Esophagus (tissue), 2 donors: ENCODE results near the gene CPM. TPM values are rescaled to one million over a fixed set of nuclear protein-coding genes. Genes with fewer than 3 reads are reported as not detected.

ENCODE experiments used
- H3K27ac ChIP-seq, 2 donors: one replicate each; pipeline ENCODE4 v1.5.1; 2013; ENCODE audit warnings: low read depth in 2 of 2, mild to moderate bottlenecking in 2 of 2, inconsistent platforms in 1 of 2, low read length in 1 of 2, moderate library complexity in 1 of 2
- H3K27me3 ChIP-seq, 2 donors: one replicate each; pipeline ENCODE4 v1.6.1; 2013; ENCODE audit warnings: low read length in 2 of 2, control low read depth in 1 of 2, mild to moderate bottlenecking in 1 of 2; ENCODE audit not compliant: insufficient read depth in 2 of 2, control insufficient read depth in 1 of 2
- H3K36me3 ChIP-seq, 2 donors: one replicate each; pipeline ENCODE4 v1.6.1; 2013; ENCODE audit warnings: low read length in 1 of 2; ENCODE audit not compliant: control insufficient read depth in 2 of 2, insufficient read depth in 2 of 2
- H3K4me1 ChIP-seq, 2 donors: one replicate each; pipeline ENCODE4 v1.6.1; 2013; ENCODE audit warnings: low read length in 1 of 2; ENCODE audit not compliant: control insufficient read depth in 2 of 2, insufficient read depth in 2 of 2
- H3K4me3 ChIP-seq, 2 donors: one replicate each; pipeline ENCODE4 v1.5.1; 2013; ENCODE audit warnings: low read length in 2 of 2, mild to moderate bottlenecking in 2 of 2, low read depth in 1 of 2, moderate library complexity in 1 of 2
- H3K9me3 ChIP-seq, 2 donors: one replicate each; pipeline ENCODE4 v1.6.1; 2013; ENCODE audit warnings: mild to moderate bottlenecking in 2 of 2, low read depth in 1 of 2, low read length in 1 of 2, moderate library complexity in 1 of 2; ENCODE audit not compliant: control insufficient read depth in 2 of 2, insufficient read depth in 1 of 2
- WGBS, 2 donors: extraction: QIAGEN DNeasy Blood & Tissue Kit; methylation state at CpG; one replicate each; pipeline ENCODE4 v1.1.7; 2013; 5-methylcytosine and 5-hydroxymethylcytosine counted together
- polyA plus RNA-seq, 2 donors: library from polyadenylated mRNA; stranded (reverse); fragments of 200-250 nt; gene quantifications; one replicate each; pipeline ENCODE4 v1.2.3, GENCODE V29; 2013
- donor health status: healthy with polysubstance abuse.
- donor health status: Bipolar disorder and iron deficiency.

CPM gene
- polyA plus RNA-seq, 2 donors = 1.8 to 4.1 TPM

DNA sequence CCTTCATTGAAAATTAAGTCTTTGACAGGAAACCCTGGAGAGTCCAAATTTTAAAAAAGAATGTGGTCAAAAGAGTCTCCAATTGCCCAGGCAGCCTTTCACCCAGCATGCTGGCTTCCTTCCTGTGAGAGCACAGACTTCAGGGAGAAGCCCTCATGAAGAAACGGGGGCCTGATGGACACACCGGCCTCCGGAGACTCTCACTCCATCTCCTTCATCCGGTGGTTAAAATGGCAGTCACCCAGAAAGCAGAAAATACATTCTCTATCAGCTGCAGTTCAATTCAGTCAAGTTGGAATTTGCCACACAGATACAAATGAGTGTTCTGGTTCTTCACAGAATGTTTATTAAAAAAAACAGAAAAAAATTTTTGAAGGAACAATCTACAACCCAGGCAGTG, 56.5 kb downstream of the CPM start:
- no peak overlapping the region for H3K4me3 ChIP-seq
- H3K4me1 ChIP-seq = no peaks in the 10 kb centered on the region
- peaks cover 0 to 2% of the 10 kb centered on the region in 2 donors for H3K9me3 ChIP-seq
- H3K27ac ChIP-seq = no peak overlapping the region
- WGBS, 2 donors = 41 to 47% methylated on average over 4 of the region's 4 CpGs
- no peaks in the 10 kb centered on the region for H3K27me3 ChIP-seq
- H3K36me3 ChIP-seq = no peaks in the 10 kb centered on the region

GRCh38 chr12:68873316-68873715, 59.7 kb downstream of the CPM start:
- Histone ChIP-seq H3K4me1 (no peaks in the 10 kb centered on the region), H3K27me3 (no peaks in the 10 kb centered on the region), H3K36me3 (no peaks in the 10 kb centered on the region), H3K4me3 (no peak overlapping the region), H3K9me3 (no peaks in the 10 kb centered on the region), H3K27ac (no peak overlapping the region)
- 94 to 99% methylated on average over 4 of the region's 4 CpGs for WGBS, 2 donors

DNA sequence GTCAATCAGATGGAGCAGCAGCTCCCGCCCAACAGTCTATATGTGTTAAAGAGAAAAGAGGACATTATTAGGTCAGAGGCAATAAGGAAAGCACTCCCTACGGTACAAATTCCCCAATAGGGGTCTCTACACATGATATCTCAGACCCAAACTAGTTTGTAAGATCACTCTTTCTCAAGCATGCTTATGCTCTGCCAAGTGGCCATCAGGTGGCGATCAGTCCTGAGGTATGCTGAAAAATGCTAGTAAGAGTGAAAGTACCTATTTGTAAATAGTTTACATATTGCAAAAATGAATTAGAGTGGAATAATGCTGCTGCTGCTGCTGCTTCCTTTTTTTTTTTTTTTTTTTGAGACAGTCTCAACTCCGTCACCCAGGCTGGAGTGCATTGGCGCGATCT, 61.0 kb downstream of the CPM start:
- no peaks in the 10 kb centered on the region for H3K36me3 ChIP-seq
- H3K27ac ChIP-seq = no peak overlapping the region
- H3K4me3 ChIP-seq = no peak overlapping the region
- no peaks in the 10 kb centered on the region for H3K4me1 ChIP-seq
- 83 to 86% methylated on average over 6 of the region's 6 CpGs for WGBS, 2 donors
- no peaks in the 10 kb centered on the region for H3K27me3 ChIP-seq
- H3K9me3 ChIP-seq = no peaks in the 10 kb centered on the region

GRCh38 chr12:68871396-68871795, 61.6 kb downstream of the CPM start:
- H3K4me3 ChIP-seq = no peak overlapping the region
- no peak overlapping the region for H3K27ac ChIP-seq
- H3K9me3 ChIP-seq = no peaks in the 10 kb centered on the region
- no peaks in the 10 kb centered on the region for H3K4me1 ChIP-seq
- H3K36me3 ChIP-seq = no peaks in the 10 kb centered on the region
- 75 to 88% methylated on average over 8 of the region's 8 CpGs for WGBS, 2 donors
- no peaks in the 10 kb centered on the region for H3K27me3 ChIP-seq

GRCh38 chr12:68870443-68870842, 62.5 kb downstream of the CPM start:
- Histone ChIP-seq H3K27me3 (no peaks in the 10 kb centered on the region), H3K9me3 (no peaks in the 10 kb centered on the region), H3K36me3 (no peaks in the 10 kb centered on the region), H3K4me3 (no peak overlapping the region), H3K27ac (no peak overlapping the region), H3K4me1 (no peaks in the 10 kb centered on the region)
- WGBS, 2 donors = 82 to 87% methylated on average over 6 of the region's 6 CpGs

- 86 to 89% methylated on average over 5 of the region's 5 CpGs for WGBS, 2 donors
These were observed 63.0 kb downstream of the CPM start for GRCh38 chr12:68870011-68870410.

GRCh38 chr12:68868043-68868790, 64.8 kb downstream of the CPM start:
- Histone ChIP-seq H3K27me3 (no peaks in the 10 kb centered on the region), H3K27ac (no peak overlapping the region), H3K4me1 (no peaks in the 10 kb centered on the region), H3K4me3 (no peak overlapping the region), H3K36me3 (no peaks in the 10 kb centered on the region), H3K9me3 (no peaks in the 10 kb centered on the region)
- WGBS, 2 donors = 61 to 73% methylated on average over 10 of the region's 10 CpGs

More at GRCh38 chr12:68870011-68870410, 63.0 kb downstream of the CPM start:
- H3K4me1 ChIP-seq = no peaks in the 10 kb centered on the region
- no peaks in the 10 kb centered on the region for H3K27me3 ChIP-seq
- no peak overlapping the region for H3K4me3 ChIP-seq
- no peak overlapping the region for H3K27ac ChIP-seq
- no peaks in the 10 kb centered on the region for H3K36me3 ChIP-seq
- H3K9me3 ChIP-seq = no peaks in the 10 kb centered on the region

GRCh38 chr12:68867606-68868005, 65.4 kb downstream of the CPM start:
- Histone ChIP-seq H3K4me3 (no peak overlapping the region), H3K36me3 (no peaks in the 10 kb centered on the region), H3K4me1 (no peaks in the 10 kb centered on the region), H3K27me3 (no peaks in the 10 kb centered on the region), H3K27ac (no peak overlapping the region), H3K9me3 (no peaks in the 10 kb centered on the region)
- 79 to 86% methylated on average over 5 of the region's 5 CpGs for WGBS, 2 donors

- Histone ChIP-seq H3K4me3 (no peak overlapping the region), H3K4me1 (no peaks in the 10 kb centered on the region), H3K36me3 (no peaks in the 10 kb centered on the region), H3K9me3 (no peaks in the 10 kb centered on the region), H3K27ac (no peak overlapping the region), H3K27me3 (no peaks in the 10 kb centered on the region)
- WGBS, 2 donors = 43 to 58% methylated on average over 6 of the region's 6 CpGs
These were observed 66.0 kb downstream of the CPM start for GRCh38 chr12:68866950-68867349.
